ENCODE measurements around the gene C7orf33. TPM values are rescaled to one million over a fixed set of nuclear protein-coding genes. Genes with fewer than 3 reads are reported as not detected.
A peak's percentile ranks its signal among the peaks of the same experiment; 100 is the strongest.
"Not testable (repeated sequence)": the region's sequence is repeated elsewhere in the genome, so short reads cannot be mapped to it uniquely, and the experiment has no call there.

Gene C7orf33
- total and polyA plus RNA-seq, 7 donors, result not detected

DNA sequence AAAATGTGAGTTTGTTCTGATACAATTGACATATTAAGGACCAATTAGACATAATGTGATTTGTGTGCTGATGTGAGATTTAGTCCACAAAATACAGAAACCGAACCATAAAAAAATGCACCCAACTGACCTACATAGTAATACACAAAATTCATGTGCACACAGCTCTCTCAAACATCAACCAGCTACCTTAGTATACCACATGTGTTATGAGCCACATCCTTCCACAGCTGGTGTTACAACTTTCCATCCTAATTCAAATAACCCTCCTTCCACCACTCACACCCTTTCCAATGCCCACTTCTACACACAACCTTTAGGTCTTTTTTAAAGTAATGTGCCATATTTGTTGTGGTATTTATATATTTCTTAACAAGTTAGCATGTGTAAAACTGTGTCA lies 31.7 kb upstream of the C7orf33 start:
- Histone ChIP-seq H3K27me3 (ENCODE audit: insufficient read depth in 3 of 3, low read length in 2 of 3) (no peaks in the 10 kb centered on the region), H3K4me1 (no peaks in the 10 kb centered on the region), H3K27ac (no peak overlapping the region), H3K36me3 (ENCODE audit: insufficient read depth in 1 of 2, low read depth in 1 of 2) (no peaks in the 10 kb centered on the region), H3K4me3 (no peak overlapping the region), H3K9me3 (no peaks in the 10 kb centered on the region)
- DNase-seq (no peak), ATAC-seq (no peak)
- no peak for TF ChIP-seq CTCF (IDR thresholded peaks at IDR 0.05)
- 91 to 97% (median 95%) methylated on average over 1 of the region's 1 CpG for WGBS, 3 donors
- intact Hi-C loops (cut with DNase I), result no loop called here

DNA sequence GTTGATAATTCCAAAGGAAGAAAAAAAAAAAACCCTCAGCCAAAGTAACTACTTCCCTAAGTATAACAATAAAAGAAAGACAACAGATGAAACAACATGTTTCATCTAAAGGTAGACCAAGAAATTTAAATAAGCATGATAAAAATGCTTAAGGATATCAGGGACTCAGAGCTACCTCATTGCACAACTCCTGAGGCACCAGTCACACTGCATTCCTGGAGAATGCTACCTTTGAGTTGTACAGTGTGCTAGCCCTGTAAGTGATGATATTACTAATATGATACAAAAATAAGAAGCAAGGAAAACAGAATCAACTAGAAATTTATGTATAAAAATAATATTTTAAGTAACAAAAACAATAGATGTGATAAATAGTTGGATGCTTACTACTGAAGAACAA lies 29.5 kb upstream of the C7orf33 start:
- intact Hi-C loops (cut with DNase I), result no loop called here
- no peaks in the 10 kb centered on the region for H3K9me3 ChIP-seq
- no peak for TF ChIP-seq CTCF (IDR thresholded peaks at IDR 0.05)
- no peak for DNase-seq
- no peak overlapping the region for H3K4me3 ChIP-seq
- no peaks in the 10 kb centered on the region for H3K27me3 ChIP-seq (ENCODE audit: insufficient read depth in 3 of 3, low read length in 2 of 3)
- H3K4me1 ChIP-seq, result no peaks in the 10 kb centered on the region
- ATAC-seq, result no peak
- H3K36me3 ChIP-seq (ENCODE audit: insufficient read depth in 1 of 2, low read depth in 1 of 2), result no peaks in the 10 kb centered on the region
- no peak overlapping the region for H3K27ac ChIP-seq

DNA sequence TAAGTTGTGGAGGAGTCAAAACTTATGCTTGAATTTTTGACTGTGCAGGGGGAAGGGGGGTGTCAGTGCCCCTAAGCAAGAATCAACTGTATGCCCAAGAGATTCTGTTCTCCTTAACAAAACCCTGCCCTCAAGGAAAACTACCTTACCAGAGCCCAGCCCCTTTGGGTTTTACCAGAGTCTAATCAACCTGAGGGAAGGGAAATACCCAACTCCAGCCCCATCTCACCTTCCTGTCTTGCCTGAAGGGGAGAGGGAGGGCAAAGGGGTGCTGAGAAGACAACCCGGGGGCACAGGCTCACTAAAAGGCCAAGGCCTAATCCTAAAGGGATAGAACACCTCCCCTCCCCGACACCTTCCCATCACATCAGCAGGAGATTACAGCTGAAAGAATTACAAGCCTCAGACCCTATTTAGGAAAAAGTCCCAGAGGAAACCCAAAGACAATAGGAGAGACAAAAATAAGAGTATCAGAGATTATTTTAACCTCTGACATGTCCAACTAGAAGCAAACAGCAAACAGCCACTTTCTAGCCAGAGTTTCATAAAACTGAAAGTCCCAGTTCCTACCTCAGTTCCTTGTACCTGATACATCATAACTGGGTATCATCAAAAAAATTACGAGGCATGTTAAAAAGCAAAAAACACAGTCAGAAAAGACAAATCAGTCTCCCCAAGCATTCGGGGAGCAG lies 26.8 kb upstream of the C7orf33 start:
- no peak overlapping the region for H3K27ac ChIP-seq
- H3K9me3 ChIP-seq, result no peaks in the 10 kb centered on the region

DNA sequence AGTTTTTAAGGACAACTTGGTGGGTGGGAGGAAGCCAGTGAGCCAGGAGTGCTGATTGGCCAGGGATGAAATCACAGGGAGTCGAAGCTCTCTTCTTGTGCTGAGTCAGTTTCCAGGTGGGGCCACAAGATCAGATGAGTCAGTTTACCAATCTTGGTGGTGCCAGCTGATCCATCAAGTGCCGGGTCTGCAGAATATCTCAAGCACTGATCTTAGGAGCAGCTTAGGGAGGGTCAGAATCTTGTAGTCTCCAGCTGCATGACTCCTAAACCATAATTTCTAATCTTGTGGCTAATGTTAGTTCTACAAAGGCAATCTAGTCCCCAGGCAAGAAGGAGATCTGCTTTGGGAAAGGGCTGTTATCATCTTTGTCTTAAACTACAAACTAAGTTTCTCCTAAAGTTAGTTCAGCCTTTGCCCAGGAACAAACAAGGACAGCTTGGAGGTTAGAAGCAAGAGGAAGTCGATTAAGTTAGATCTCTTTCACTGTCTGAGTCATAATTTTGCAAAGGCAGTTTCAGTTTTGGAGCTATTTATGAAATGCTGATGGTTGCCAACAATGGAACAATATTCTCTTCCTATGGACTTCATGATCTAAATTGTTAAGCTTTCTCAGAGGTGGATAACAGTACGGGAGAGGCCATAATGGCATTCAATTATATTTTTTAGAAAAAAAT lies 26.2 kb upstream of the C7orf33 start:
- H3K4me3 ChIP-seq; H3K36me3 ChIP-seq (ENCODE audit: insufficient read depth in 1 of 2, low read depth in 1 of 2); H3K4me1 ChIP-seq; ATAC-seq; intact Hi-C loops (cut with DNase I); DNase-seq; H3K27me3 ChIP-seq (ENCODE audit: insufficient read depth in 3 of 3, low read length in 2 of 3); H3K9me3 ChIP-seq: not testable (repeated sequence)
- H3K27ac ChIP-seq, result peak overlapping the region; percentile 17
- WGBS, 3 donors, result 37 to 42% (median 40%) methylated on average over 4 of the region's 4 CpGs

More for the DNA sequence above, 26.8 kb upstream of the C7orf33 start:
- intact Hi-C loops (cut with DNase I), result no loop called here
- Histone ChIP-seq H3K4me1 (no peaks in the 10 kb centered on the region), H3K4me3 (no peak overlapping the region), H3K36me3 (ENCODE audit: insufficient read depth in 1 of 2, low read depth in 1 of 2) (no peaks in the 10 kb centered on the region), H3K27me3 (ENCODE audit: insufficient read depth in 3 of 3, low read length in 2 of 3) (no peaks in the 10 kb centered on the region)
- TF ChIP-seq CTCF (IDR thresholded peaks at IDR 0.05), result no peak
- WGBS, 3 donors, result 61 to 82% (median 64%) methylated on average over 4 of the region's 4 CpGs
- ATAC-seq, result no peak
- no peak for DNase-seq

- no peaks in the 10 kb centered on the region for H3K36me3 ChIP-seq (ENCODE audit: insufficient read depth in 1 of 2, low read depth in 1 of 2)
- no peaks in the 10 kb centered on the region for H3K9me3 ChIP-seq
- DNase-seq (no peak), ATAC-seq (no peak)
- H3K27ac ChIP-seq, result no peak overlapping the region
- no peak overlapping the region for H3K4me3 ChIP-seq
- no peaks in the 10 kb centered on the region for H3K4me1 ChIP-seq
- intact Hi-C loops (cut with DNase I), result no loop called here
- TF ChIP-seq CTCF (IDR thresholded peaks at IDR 0.05), result no peak
- no peaks in the 10 kb centered on the region for H3K27me3 ChIP-seq (ENCODE audit: insufficient read depth in 3 of 3, low read length in 2 of 3)
- WGBS, 3 donors, result 88 to 91% (median 90%) methylated on average over 6 of the region's 6 CpGs
Measured at GRCh38 chr7:148566736-148567135, 23.8 kb upstream of the C7orf33 start.

Measured in psoas muscle (tissue), 8 donors.